ENCODE measurements around the gene TICAM1. TPM values are rescaled to one million over a fixed set of nuclear protein-coding genes. Genes with fewer than 3 reads are reported as not detected.
"Not testable (repeated sequence)": the region's sequence is repeated elsewhere in the genome, so short reads cannot be mapped to it uniquely, and the experiment has no call there.

Gene TICAM1
- total and polyA plus RNA-seq, 2 of the 8 experiments (the other 6 are each of a cell fraction or from before 2014, with no cell fraction given), result 0.41 to 0.65 TPM

DNA sequence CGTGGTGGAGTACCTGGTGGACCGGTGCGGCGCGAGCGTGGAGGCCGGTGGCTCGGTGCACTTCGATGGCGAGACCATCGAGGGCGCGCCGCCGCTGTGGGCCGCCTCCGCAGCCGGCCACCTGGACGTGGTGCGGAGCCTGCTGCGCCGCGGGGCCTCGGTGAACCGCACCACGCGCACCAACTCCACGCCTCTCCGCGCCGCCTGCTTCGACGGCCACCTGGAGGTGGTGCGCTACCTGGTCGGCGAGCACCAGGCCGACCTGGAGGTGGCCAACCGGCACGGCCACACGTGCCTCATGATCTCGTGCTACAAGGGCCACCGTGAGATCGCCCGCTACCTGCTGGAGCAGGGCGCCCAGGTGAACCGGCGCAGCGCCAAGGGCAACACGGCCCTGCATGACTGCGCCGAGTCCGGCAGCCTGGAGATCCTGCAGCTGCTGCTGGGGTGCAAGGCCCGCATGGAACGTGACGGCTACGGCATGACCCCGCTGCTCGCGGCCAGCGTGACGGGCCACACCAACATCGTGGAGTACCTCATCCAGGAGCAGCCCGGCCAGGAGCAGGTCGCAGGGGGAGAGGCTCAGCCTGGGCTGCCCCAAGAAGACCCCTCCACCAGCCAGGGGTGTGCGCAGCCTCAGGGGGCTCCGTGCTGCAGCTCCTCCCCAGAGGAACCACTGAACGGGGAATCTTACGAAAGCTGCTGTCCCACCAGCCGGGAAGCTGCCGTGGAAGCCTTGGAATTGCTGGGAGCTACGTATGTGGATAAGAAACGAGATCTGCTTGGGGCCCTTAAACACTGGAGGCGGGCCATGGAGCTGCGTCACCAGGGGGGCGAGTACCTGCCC, 39.3 kb downstream of the TICAM1 start:
- H2BK20ac ChIP-seq (ENCODE audit: low read length); H2BK12ac ChIP-seq (ENCODE audit: low read depth, low read length); H3K27me3 ChIP-seq (replicated peaks in 1 of 4; ENCODE audit: control insufficient read depth in 3 of 4, extremely low read depth in 1 of 4, insufficient read depth in 3 of 4, low read length in 3 of 4); H3K79me1 ChIP-seq (ENCODE audit: low read depth, low read length); H2BK15ac ChIP-seq (ENCODE audit: low read length); H3K23me2 ChIP-seq (ENCODE audit: low read depth, low read length); H3K4ac ChIP-seq (replicated peaks; ENCODE audit: insufficient read length, low read depth, low read length); H2AFZ ChIP-seq (ENCODE audit: low read length); H3K4me1 ChIP-seq (replicated peaks in 1 of 4; ENCODE audit: control insufficient read depth in 3 of 4, insufficient read depth in 4 of 4, low read length in 3 of 4); H2BK120ac ChIP-seq (replicated peaks; ENCODE audit: low read depth, low read length); H3K14ac ChIP-seq (ENCODE audit: insufficient read length); FAIRE-seq; H4K5ac ChIP-seq (ENCODE audit: insufficient read length, low read depth, low read length); DNase-seq (ENCODE audit: low read depth in 1 of 2, low spot score in 2 of 2); H3K23ac ChIP-seq (ENCODE audit: insufficient read length); H3K18ac ChIP-seq (ENCODE audit: extremely low read depth, low read length); H4K20me1 ChIP-seq (replicated peaks in 1 of 2; ENCODE audit: control insufficient read depth in 1 of 2, insufficient read depth in 2 of 2, low read length in 2 of 2); H4K91ac ChIP-seq (replicated peaks; ENCODE audit: insufficient read length, low read length); H3K9me3 ChIP-seq (ENCODE audit: insufficient read depth in 2 of 2, low read depth in 1 of 2, low read length in 1 of 2); H3K56ac ChIP-seq (replicated peaks; ENCODE audit: insufficient read length, low read depth, low read length): not testable (repeated sequence)
- peak overlapping the region; percentile 99 for H4K8ac ChIP-seq (ENCODE audit: extremely low read depth, insufficient read depth, low read length)
- 17% methylated on average over 66 of the region's 75 CpGs; no CpG with 5 or more reads in 1 of the 2 experiments for WGBS, 2 experiments (ENCODE audit: extremely low coverage in 1 of 2, insufficient coverage in 1 of 2, insufficient read length in 1 of 2, insufficient replicate concordance in 2 of 2, low coverage in 1 of 2, low lambda C conversion rate in 2 of 2, missing lambda C conversion rate in 1 of 2)
- TF ChIP-seq, protein P1, sequence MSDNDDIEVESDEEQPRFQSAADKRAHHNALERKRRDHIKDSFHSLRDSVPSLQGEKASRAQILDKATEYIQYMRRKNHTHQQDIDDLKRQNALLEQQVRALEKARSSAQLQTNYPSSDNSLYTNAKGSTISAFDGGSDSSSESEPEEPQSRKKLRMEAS (IDR thresholded peaks at IDR 0.05), result peak; percentile 70
- TF ChIP-seq PHF8 (conservative IDR thresholded peaks at IDR 0.05; ENCODE audit: low read depth, low read length), result peak; percentile 56; the same call in 1 of the 2 replicates
- TF ChIP-seq, protein P2, sequence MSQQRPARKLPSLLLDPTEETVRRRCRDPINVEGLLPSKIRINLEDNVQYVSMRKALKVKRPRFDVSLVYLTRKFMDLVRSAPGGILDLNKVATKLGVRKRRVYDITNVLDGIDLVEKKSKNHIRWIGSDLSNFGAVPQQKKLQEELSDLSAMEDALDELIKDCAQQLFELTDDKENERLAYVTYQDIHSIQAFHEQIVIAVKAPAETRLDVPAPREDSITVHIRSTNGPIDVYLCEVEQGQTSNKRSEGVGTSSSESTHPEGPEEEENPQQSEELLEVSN (IDR thresholded peaks at IDR 0.05), result peak; percentile 12; the same call in 1 of the 2 replicates
- H2AK5ac ChIP-seq (ENCODE audit: low read depth, low read length), result 0 out of 2 replicates have a peak overlapping the region, but pooled peaks have one; percentile 65
- peaks cover 3 to 35% of the 10 kb centered on the region in 2 experiments; a peak in 3 of 4 replicates for H3K79me2 ChIP-seq (ENCODE audit: control insufficient read depth in 1 of 2, insufficient read depth in 2 of 2, low read length in 2 of 2)
- H3K36me3 ChIP-seq (ENCODE audit: control insufficient read depth in 2 of 4, insufficient read depth in 4 of 4, low read length in 3 of 4), result peaks cover 5 to 28% (median 10%) of the 10 kb centered on the region in 4 experiments; a peak in 7 of 8 replicates
- peak overlapping the region; percentile 82 to 88 for H3K4me2 ChIP-seq (ENCODE audit: insufficient read depth in 1 of 2, low read depth in 2 of 2, low read length in 2 of 2)
- H3K4me3 ChIP-seq (ENCODE audit: extremely low read depth in 1 of 4, insufficient read depth in 2 of 4, low read depth in 3 of 4, low read length in 4 of 4), result peak overlapping the region; percentile 80 to 86 (median 83)
- peak overlapping the region; percentile 95 for H3K27ac ChIP-seq (ENCODE audit: low read depth, low read length)
- peak overlapping the region; percentile 91 to 98 (median 96) for H3K9ac ChIP-seq (replicated peaks in 1 of 4; ENCODE audit: extremely low read depth in 1 of 4, low read depth in 3 of 4, low read length in 3 of 4)
- ChIA-PET CTCF (ENCODE audit: partially characterized antibody) (interaction anchor here (0.9 to 8.7 kb wide), 8 partner anchors 10 to 70 kb away, joined by 3 to 212 read pairs (median 7); no protein-coding TSS in a partner anchor), POLR2A (ENCODE audit: partially characterized antibody) (interaction anchor here (0.9 to 2.9 kb wide), 9 partner anchors 8 to 68 kb away, joined by 3 to 16 read pairs (median 6); partner anchors contain the start of gene DPP9)
- peak overlapping the region; percentile 71 for H2BK5ac ChIP-seq (ENCODE audit: low read depth, low read length)

Data from H1 (cell line).